Cerebellar cortex (tissue), 1 donor: ENCODE results near the gene NKAIN4.
"Not testable (repeated sequence)": the region's sequence is repeated elsewhere in the genome, so short reads cannot be mapped to it uniquely, and the experiment has no call there.

ENCODE experiments used
- DNase-seq: peaks from one replicate; pipeline ENCODE4 v3.0.0-alpha.2; 2015; ENCODE audit warnings: low spot score

The NKAIN4 gene

GRCh38 chr20:63236116-63236837 is 18.0 kb downstream of the NKAIN4 start:
- no peak for DNase-seq

DNA sequence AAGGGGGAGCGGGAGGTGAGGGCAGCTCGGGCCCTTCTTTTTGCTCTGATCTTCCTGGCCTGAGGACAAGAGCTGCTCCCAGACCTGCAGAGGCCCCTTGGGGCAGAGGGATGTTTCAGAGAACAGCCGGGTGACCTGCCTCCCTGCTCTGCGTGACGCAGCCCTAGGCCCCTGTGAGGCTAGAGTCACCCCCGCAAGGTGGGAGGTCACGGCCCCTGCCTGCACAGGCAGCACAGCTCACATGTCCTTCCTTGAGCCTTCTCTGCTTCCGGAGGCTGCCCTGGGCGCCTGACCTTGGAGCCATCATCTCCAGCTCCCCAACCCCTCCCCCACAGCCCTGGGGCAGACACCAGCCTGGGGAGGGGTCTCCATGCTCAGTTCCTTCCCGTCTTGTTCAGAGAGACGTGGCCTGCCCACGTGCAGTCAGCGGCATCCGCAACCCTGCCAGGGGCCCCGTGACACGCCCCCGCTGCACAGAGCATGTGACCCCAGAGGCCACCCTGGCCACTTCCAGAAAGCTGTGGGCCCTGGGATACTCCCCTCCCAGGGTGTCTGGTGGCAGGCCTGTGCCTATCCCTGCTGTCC is 18.8 kb downstream of the NKAIN4 start, which contains the start of gene BIRC7:
Gene BIRC7 (plus strand): TSS at position 507 of the 585 bp plus-strand sequence. CDS start 192 bp downstream, outside the sequence.
- DNase-seq, result peak; percentile 61

DNA sequence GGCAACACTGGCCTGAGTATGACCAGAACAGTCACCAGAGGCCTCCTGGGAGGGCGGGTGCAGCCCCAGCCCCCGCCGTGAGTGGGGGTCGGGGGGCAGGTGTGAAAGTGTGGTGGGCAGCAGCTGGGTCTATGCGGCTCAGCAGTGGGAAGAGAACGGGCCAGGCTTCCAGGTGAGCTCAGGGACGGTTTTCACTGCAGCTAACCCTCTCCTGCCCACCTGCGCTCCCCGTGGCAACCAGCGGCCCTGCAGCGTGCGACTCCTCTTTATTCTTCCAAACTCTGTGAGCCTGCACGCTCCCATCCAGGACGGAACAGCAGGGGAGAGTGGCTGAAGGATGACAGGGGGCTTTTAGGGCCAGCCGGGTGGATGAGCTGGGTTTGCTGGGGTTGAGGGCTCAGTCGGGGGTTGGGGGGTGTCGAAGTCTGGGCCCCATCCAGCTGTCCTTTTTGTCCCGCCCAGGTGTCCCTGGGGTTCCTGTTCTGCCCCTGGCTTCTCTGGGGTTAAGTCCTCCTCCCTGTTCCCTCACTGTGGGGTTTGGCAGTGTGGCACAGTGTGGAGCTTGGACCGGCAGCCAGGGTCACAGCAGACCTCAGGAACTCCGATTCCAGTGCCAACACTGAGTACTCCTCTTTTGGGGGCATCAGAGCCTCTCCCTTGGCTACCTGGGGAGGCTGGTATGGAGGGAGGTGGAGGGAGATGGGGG is 19.4 kb downstream of the NKAIN4 start:
- DNase-seq, result peak; percentile 61

GRCh38 chr20:63233924-63234323 is 20.3 kb downstream of the NKAIN4 start:
- no peak for DNase-seq

DNA sequence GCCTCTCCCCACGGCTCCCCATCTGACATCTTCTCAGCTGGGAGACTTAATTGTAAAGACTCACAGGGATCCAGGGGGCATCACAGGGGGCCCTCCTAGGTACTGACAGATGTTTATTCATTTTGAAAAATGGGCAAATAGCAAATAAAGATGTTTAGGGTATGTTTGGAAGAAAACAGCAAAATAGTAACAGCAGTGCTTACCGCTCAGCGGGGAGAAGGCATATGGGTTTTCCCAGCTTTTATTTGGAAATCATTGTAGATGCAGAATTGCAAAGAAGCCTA is 21.3 kb downstream of the NKAIN4 start:
- DNase-seq, result no peak

DNA sequence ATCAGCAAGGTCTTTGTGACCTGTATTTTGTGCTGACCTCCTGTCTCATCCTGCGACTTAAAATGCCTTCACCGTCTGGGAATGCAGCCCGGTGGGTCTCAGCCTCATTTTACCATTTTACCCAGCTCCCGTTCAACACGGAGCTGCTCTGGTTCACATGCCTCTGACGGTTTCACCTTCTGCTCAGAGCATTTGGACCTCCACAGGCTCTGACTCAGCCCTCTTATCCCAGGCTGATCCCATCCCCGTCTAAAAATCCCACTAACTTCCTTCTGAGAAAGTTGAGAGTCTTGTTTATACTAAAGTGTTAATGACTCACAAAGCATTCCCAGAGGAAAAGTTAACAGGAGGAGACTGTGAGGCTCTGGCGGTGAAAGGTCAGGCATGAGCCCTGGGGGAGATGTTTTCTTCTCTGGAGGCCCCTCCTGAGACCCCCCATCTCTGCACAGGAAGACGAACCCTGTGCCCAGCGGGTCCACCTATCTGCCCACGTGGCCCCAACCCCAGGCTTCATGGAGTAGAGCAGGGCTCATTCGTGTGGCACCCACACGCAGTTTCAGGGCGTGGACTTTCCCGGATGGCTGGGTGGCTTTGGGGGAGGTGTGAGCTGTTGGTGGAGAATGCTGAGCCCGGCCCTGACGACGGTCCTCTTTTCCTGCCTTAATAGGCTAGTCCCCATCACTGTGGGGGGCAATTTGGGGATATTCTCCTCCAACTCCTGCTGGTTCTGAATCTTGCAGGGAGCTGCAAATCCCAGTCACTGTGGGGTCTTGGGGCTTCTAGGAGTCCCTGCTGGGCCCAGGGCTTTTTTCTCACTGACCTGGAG is 21.8 kb downstream of the NKAIN4 start:
- DNase-seq, result peak; percentile 59

DNA sequence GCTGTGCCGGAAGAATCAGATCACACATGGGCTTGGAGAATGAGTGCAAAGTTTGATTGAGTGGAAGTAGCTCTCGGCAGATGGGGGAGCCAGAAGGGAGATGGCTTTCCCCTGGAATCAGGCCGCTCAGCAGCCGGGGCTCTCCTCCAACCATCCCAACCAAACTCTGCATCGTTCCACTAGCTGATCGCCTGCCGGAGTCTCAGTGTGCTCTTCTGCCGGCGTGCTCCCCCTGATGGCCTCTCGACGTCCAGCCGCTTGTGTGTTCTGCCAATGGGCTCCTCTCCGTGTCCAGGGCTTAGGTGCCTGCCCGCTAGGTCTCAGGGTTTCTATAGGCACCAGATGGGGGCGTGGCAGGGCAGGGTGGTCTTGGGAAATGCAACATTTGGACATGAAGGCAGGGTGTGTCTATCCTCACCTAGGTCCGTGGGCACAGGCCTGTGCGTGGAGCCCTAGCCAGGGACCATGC is 23.4 kb downstream of the NKAIN4 start:
- DNase-seq, result peak; percentile 90

GRCh38 chr20:63228806-63229205 is 25.5 kb downstream of the NKAIN4 start:
- DNase-seq, result no peak

DNA sequence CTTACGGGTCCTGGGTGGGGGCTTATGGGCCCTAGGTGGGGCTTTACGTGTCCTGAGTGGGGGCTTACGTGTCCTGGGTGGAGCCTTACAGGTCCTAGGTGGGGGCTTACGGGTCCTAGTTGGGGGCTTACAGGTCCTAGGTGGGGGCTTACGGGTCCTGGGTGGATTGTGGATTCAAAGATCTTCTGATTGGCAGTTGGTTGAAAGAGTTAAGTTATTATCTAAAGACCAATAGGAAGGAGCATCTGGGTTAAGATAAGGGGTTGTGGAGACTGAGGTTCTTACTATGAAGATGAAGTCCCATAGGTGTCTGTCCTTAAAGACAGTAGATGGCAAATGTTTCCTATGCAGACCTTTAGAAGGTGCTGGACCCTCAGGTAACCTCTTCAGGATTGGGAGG is 27.0 kb downstream of the NKAIN4 start:
- no peak for DNase-seq

- DNase-seq, result no peak
These were observed 28.0 kb downstream of the NKAIN4 start for GRCh38 chr20:63226042-63226943.

- DNase-seq, result no peak
These were observed 29.2 kb downstream of the NKAIN4 start for GRCh38 chr20:63225082-63225454.

DNA sequence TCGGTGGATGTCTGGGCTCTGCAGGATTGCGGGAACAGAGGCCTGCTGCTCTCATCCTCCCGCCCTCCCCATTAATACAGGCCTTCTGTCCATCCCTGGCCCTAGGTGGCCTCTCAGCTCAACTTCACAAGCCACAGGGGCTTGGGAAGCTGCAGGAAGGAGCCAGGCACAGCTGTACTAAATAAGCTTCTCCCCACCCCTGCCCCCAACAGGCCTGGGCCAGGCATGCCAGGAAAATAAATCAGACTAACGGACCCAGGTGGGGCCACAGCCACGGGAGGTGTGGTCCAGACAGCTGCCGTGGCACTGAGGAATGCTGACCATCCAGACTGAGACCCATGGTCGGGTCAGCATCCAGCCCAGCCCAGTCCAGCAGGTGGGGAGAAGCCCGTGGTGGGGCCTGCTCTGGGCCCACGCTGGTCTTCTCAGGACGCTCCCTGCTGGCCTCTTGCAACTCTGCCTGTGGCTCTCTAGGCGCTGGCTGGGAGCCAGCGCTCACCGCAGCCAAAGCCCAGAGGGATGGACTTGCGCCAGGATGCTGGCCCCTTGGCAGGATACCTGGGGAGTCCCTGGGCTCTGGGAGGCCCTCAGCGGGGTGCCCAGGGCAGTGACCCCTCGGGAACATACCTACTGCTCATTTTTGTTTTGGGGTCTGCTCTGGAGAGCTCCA is 29.7 kb downstream of the NKAIN4 start:
- DNase-seq, result peak; percentile 56

GRCh38 chr20:63223826-63224207 is 30.4 kb downstream of the NKAIN4 start:
- no peak for DNase-seq

- DNase-seq, result peak; percentile 57
These were observed 31.0 kb downstream of the NKAIN4 start for GRCh38 chr20:63223121-63223825.

GRCh38 chr20:63222541-63222940 is 31.7 kb downstream of the NKAIN4 start:
- DNase-seq, result no peak

DNA sequence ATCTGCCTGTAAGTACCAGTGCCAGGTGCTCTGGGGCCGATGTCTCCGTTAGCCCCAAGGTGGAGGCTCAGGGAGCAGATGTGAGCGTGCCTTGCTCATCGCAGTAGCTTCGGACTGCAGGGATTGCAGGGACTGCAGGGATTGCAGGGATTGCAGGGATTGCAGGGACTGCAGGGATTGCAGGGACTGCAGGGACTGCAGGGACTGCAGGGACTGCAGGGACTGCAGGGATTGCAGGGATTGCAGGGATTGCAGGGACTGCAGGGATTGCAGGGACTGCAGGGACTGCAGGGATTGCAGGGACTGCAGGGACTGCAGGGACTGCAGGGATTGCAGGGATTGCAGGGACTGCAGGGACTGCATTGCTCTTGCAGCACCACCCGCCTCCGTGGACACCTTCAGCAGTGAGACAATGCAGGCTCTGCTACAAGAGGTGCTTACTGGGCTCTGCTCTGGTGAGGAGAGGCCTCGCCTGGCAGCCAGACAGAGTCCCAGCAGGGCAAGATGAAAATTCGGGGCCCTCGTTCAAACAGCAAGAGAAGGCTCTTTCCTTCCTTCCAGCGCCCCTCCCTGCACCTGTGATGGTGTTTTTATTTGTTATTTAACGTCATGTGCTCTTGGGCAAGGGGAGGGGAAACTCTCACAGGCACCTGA is 32.7 kb downstream of the NKAIN4 start:
- DNase-seq, result not testable (repeated sequence)

- no peak for DNase-seq
These were observed 33.4 kb downstream of the NKAIN4 start for GRCh38 chr20:63220696-63221399.

DNA sequence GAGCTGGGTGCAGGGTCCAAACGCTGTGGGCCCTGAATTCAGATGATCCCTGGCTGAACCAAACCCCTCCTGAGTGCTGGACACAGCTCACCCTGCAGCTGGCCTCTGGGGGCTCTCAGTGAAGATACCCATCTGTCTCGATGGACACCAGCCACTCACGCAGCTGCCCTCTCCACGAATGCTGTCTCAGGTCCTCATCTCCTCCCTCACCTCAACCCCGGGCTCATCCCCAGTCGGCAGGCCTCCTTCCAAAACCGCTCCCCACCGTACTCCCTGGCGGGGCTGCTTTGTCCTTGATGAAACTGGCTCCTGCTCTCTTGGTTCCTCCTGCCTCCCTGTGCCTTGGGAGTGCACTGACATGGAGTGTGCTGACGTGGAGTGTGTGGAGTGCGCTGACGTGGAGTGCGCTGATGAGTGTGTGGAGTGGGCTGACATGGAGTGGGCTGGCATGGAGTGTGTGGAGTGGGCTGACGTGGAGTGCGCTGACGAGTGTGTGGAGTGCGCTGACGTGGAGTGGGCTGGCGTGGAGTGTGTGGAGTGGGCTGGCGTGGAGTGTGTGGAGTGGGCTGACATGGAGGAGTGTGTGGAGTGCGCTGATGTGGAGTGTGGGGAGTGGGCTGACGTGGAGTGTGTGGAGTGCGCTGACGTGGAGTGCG is 34.3 kb downstream of the NKAIN4 start:
- DNase-seq, result no peak
